NCI-H345 treated with DMSO at 0.1 percent for 48 hours (cell line): ENCODE results near the gene HRC.
A peak's percentile ranks its signal among the peaks of the same experiment; 100 is the strongest.
"Not testable (repeated sequence)": the region's sequence is repeated elsewhere in the genome, so short reads cannot be mapped to it uniquely, and the experiment has no call there.

ENCODE experiments used
- DNase-seq: peaks from one replicate; lab custom pipeline; 2025; ENCODE audit not compliant: unreplicated experiment; lab: John Stamatoyannopoulos, UW

Gene HRC

GRCh38 chr19:49136771-49137171 is 18.4 kb downstream of the HRC start:
- no peak for DNase-seq

GRCh38 chr19:49135686-49136085 is 19.5 kb downstream of the HRC start:
- DNase-seq, result no peak

- peak; percentile 8 for DNase-seq
These were observed 21.4 kb downstream of the HRC start for GRCh38 chr19:49133621-49134454.

GRCh38 chr19:49132974-49133609 is 22.1 kb downstream of the HRC start:
- DNase-seq, result no peak

GRCh38 chr19:49130325-49130724 is 24.9 kb downstream of the HRC start:
- no peak for DNase-seq

GRCh38 chr19:49129238-49129583 is 26.0 kb downstream of the HRC start:
- DNase-seq, result no peak

- DNase-seq, result no peak
These were observed 26.5 kb downstream of the HRC start for GRCh38 chr19:49128545-49129237.

- peak; percentile 40 for DNase-seq
These were observed 27.3 kb downstream of the HRC start for GRCh38 chr19:49127674-49128544.

- DNase-seq, result not testable (repeated sequence)
These were observed 28.0 kb downstream of the HRC start for GRCh38 chr19:49127225-49127624.

GRCh38 chr19:49126575-49126974 is 28.6 kb downstream of the HRC start:
- no peak for DNase-seq

- DNase-seq, result no peak
These were observed 30.0 kb downstream of the HRC start for GRCh38 chr19:49125025-49125731.

GRCh38 chr19:49123285-49123684 is 31.9 kb downstream of the HRC start:
- not testable (repeated sequence) for DNase-seq

- not testable (repeated sequence) for DNase-seq
These were observed 33.4 kb downstream of the HRC start for GRCh38 chr19:49121841-49122240.

- DNase-seq, result no peak
These were observed 34.3 kb downstream of the HRC start for GRCh38 chr19:49120868-49121267.

- DNase-seq, result no peak
These were observed 34.9 kb downstream of the HRC start for GRCh38 chr19:49120325-49120683.

- no peak for DNase-seq
These were observed 35.5 kb downstream of the HRC start, which contains the start of gene PPFIA3 for GRCh38 chr19:49119411-49120324. Gene PPFIA3, plus strand, starts transcription at chr19:49119544. Its CDS starts 8,330 bp downstream, at chr19:49127874.

GRCh38 chr19:49118565-49119410 is 36.4 kb downstream of the HRC start, which contains the start of gene C19orf73:
Gene C19orf73, minus strand, starts transcription at chr19:49119143. Its CDS starts 121 bp downstream, at chr19:49119022.
- peak; percentile 78 for DNase-seq
